ENCODE measurements around the gene DPP9. TPM values are rescaled to one million over a fixed set of nuclear protein-coding genes. Genes with fewer than 3 reads are reported as not detected.

The DPP9 gene
- total RNA-seq, 1 donor from 2014 or later = 53.8 TPM

GRCh38 chr19:4650159-4650558 is 73.5 kb downstream of the DPP9 start:
- DNase-seq (ENCODE audit: extremely low spot score in 2 of 2) = no peak
- Histone ChIP-seq H3K36me3 (no peaks in the 10 kb centered on the region), H3K4me1 (no peaks in the 10 kb centered on the region), H3K4me3 (no peak overlapping the region), H3K9me3 (no peaks in the 10 kb centered on the region), H3K27ac (no peak overlapping the region), H3K27me3 (no peaks in the 10 kb centered on the region)
- intact Hi-C loops (cut with DNase I) = no loop called here
- TF ChIP-seq POLR2AphosphoS5 (IDR thresholded peaks at IDR 0.05; ENCODE audit: insufficient read depth in 1 of 2, low read depth in 1 of 2) (no peak), POLR2A (IDR thresholded peaks at IDR 0.05) (no peak), CTCF (IDR thresholded peaks at IDR 0.05) (no peak)

- intact Hi-C loops (cut with DNase I) = no loop called here
- H3K36me3 ChIP-seq = no peaks in the 10 kb centered on the region
- H3K4me3 ChIP-seq = no peak overlapping the region
- H3K27me3 ChIP-seq = no peaks in the 10 kb centered on the region
- H3K27ac ChIP-seq = no peak overlapping the region
- TF ChIP-seq CTCF (IDR thresholded peaks at IDR 0.05) (no peak), POLR2AphosphoS5 (IDR thresholded peaks at IDR 0.05; ENCODE audit: insufficient read depth in 1 of 2, low read depth in 1 of 2) (no peak), POLR2A (IDR thresholded peaks at IDR 0.05) (no peak)
- H3K9me3 ChIP-seq = no peaks in the 10 kb centered on the region
- no peak for DNase-seq (ENCODE audit: extremely low spot score in 2 of 2)
- H3K4me1 ChIP-seq = no peaks in the 10 kb centered on the region
Measured at GRCh38 chr19:4649392-4650047, 74.1 kb downstream of the DPP9 start.

- TF ChIP-seq CTCF (IDR thresholded peaks at IDR 0.05) = no peak
- no peak for TF ChIP-seq POLR2A (IDR thresholded peaks at IDR 0.05)
- peak; percentile 55 to 79 for TF ChIP-seq POLR2AphosphoS5 (IDR thresholded peaks at IDR 0.05; ENCODE audit: insufficient read depth in 1 of 2, low read depth in 1 of 2)
- no peak overlapping the region for H3K4me3 ChIP-seq
- H3K36me3 ChIP-seq = no peaks in the 10 kb centered on the region
- H3K27ac ChIP-seq = no peak overlapping the region
- no peaks in the 10 kb centered on the region for H3K9me3 ChIP-seq
- intact Hi-C loops (cut with DNase I) = no loop called here
- no peaks in the 10 kb centered on the region for H3K27me3 ChIP-seq
- no peak for DNase-seq (ENCODE audit: extremely low spot score in 2 of 2)
- no peaks in the 10 kb centered on the region for H3K4me1 ChIP-seq
Measured at GRCh38 chr19:4647676-4648644, 75.7 kb downstream of the DPP9 start.

- TF ChIP-seq POLR2A (IDR thresholded peaks at IDR 0.05) (no peak), POLR2AphosphoS5 (IDR thresholded peaks at IDR 0.05; ENCODE audit: insufficient read depth in 1 of 2, low read depth in 1 of 2) (no peak), CTCF (IDR thresholded peaks at IDR 0.05) (no peak)
- Histone ChIP-seq H3K4me1 (peaks cover 13% of the 10 kb centered on the region), H3K9me3 (no peaks in the 10 kb centered on the region), H3K27ac (no peak overlapping the region), H3K36me3 (no peaks in the 10 kb centered on the region), H3K4me3 (no peak overlapping the region), H3K27me3 (no peaks in the 10 kb centered on the region)
- intact Hi-C loops (cut with DNase I) = no loop called here
- no peak for DNase-seq (ENCODE audit: extremely low spot score in 2 of 2)
Measured at GRCh38 chr19:4645718-4646117, 77.9 kb downstream of the DPP9 start.
